PC-3 (cell line): ENCODE results near the gene GATAD2B.
"Not testable (repeated sequence)": the region's sequence is repeated elsewhere in the genome, so short reads cannot be mapped to it uniquely, and the experiment has no call there.

Experiments
- EZH2 ChIP-seq: fragments of 300-600 bp; sonication (generic); IDR thresholded peaks from one replicate; pipeline ENCODE4 v1.6.1; 2017; ENCODE audit warnings: antibody characterized with exemption, mild to moderate bottlenecking, low read length; ENCODE audit not compliant: unreplicated experiment
- EZH2phosphoT487 ChIP-seq: fragments of 300-600 bp; sonication (generic); IDR thresholded peaks from 2 replicates; pipeline ENCODE4 v1.6.1; 2018; ENCODE audit warnings: mild to moderate bottlenecking, antibody characterized with exemption, low read length, borderline replicate concordance
- TF ChIP-seq, protein P1 (sequence below): fragments of 300-600 bp; sonication (generic); conservative IDR thresholded peaks from 2 replicates; pipeline ENCODE4 v1.5.1; 2017; ENCODE audit warnings: antibody characterized with exemption, low read depth, mild to moderate bottlenecking, low read length

DNA sequence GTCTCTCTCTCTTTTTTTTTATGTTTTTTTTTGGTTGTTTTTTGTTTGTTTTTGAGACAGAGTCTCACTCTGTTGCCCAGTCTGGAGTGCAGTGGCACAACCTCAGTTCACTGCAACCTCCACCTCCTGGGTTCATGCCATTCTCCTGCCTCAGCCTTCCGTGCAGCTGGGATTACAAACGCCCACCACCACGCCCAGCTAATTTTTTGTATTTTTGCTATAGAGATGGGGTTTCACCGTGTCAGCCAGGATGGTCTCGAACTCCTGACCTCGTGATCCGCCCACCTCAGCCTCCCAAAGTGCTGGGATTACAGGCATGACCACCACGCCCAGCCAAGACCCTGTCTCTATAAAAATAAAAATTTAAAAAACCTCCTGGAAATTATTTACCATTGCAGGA lies 88.8 kb downstream of the GATAD2B start:
- TF ChIP-seq, protein P1, sequence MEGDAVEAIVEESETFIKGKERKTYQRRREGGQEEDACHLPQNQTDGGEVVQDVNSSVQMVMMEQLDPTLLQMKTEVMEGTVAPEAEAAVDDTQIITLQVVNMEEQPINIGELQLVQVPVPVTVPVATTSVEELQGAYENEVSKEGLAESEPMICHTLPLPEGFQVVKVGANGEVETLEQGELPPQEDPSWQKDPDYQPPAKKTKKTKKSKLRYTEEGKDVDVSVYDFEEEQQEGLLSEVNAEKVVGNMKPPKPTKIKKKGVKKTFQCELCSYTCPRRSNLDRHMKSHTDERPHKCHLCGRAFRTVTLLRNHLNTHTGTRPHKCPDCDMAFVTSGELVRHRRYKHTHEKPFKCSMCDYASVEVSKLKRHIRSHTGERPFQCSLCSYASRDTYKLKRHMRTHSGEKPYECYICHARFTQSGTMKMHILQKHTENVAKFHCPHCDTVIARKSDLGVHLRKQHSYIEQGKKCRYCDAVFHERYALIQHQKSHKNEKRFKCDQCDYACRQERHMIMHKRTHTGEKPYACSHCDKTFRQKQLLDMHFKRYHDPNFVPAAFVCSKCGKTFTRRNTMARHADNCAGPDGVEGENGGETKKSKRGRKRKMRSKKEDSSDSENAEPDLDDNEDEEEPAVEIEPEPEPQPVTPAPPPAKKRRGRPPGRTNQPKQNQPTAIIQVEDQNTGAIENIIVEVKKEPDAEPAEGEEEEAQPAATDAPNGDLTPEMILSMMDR = not testable (repeated sequence)
- not testable (repeated sequence) for TF ChIP-seq EZH2, EZH2phosphoT487
